ENCODE data around the gene NRG2.

NRG2 gene

GRCh38 chr5:140042643-140043507, at the start of gene NRG2:
Gene NRG2 (minus strand): TSS chr5:140043299.
- Mint-ChIP-seq H3K9me3 (no peaks in the 10 kb centered on the region), H3K4me3 (peak within 1 kb of the TSS; percentile 72), H3K27ac (no peak within 1 kb of the TSS), H3K4me1 (peaks cover 19% of the 10 kb centered on the region), H3K36me3 (no peaks in the 10 kb centered on the region), H3K27me3 (peaks cover 26% of the 10 kb centered on the region)
- ATAC-seq (ENCODE audit: low read depth) (peak; percentile 81), DNase-seq (ENCODE audit: low spot score in 2 of 2) (peak; percentile 49 to 56)

GRCh38 chr5:140090251-140090650, 47.2 kb upstream of the NRG2 start:
- ATAC-seq (ENCODE audit: low read depth), result no peak
- no peak overlapping the region for H3K4me3 Mint-ChIP-seq
- H3K27me3 Mint-ChIP-seq, result peaks cover 15% of the 10 kb centered on the region
- H3K4me1 Mint-ChIP-seq, result no peaks in the 10 kb centered on the region
- no peak overlapping the region for H3K27ac Mint-ChIP-seq
- DNase-seq (ENCODE audit: low spot score in 2 of 2), result no peak
- H3K9me3 Mint-ChIP-seq, result peaks cover 13% of the 10 kb centered on the region
- peaks cover 5% of the 10 kb centered on the region for H3K36me3 Mint-ChIP-seq

- H3K4me3 Mint-ChIP-seq, result no peak overlapping the region
- no peak overlapping the region for H3K27ac Mint-ChIP-seq
- H3K4me1 Mint-ChIP-seq, result no peaks in the 10 kb centered on the region
- DNase-seq (ENCODE audit: low spot score in 2 of 2) (no peak), ATAC-seq (ENCODE audit: low read depth) (no peak)
- H3K9me3 Mint-ChIP-seq, result peaks cover 4% of the 10 kb centered on the region
- no peaks in the 10 kb centered on the region for H3K36me3 Mint-ChIP-seq
- no peaks in the 10 kb centered on the region for H3K27me3 Mint-ChIP-seq
These were observed 41.4 kb upstream of the NRG2 start for GRCh38 chr5:140084541-140084940.

- Mint-ChIP-seq H3K9me3 (no peaks in the 10 kb centered on the region), H3K4me3 (no peak overlapping the region), H3K4me1 (no peaks in the 10 kb centered on the region), H3K27ac (no peak overlapping the region), H3K27me3 (no peaks in the 10 kb centered on the region), H3K36me3 (no peaks in the 10 kb centered on the region)
- DNase-seq (ENCODE audit: low spot score in 2 of 2) (no peak), ATAC-seq (ENCODE audit: low read depth) (no peak)
These were observed 40.6 kb upstream of the NRG2 start for GRCh38 chr5:140083650-140084049.

- H3K27me3 Mint-ChIP-seq, result no peaks in the 10 kb centered on the region
- no peak for ATAC-seq (ENCODE audit: low read depth)
These were observed 40.0 kb upstream of the NRG2 start for GRCh38 chr5:140083120-140083519.

GRCh38 chr5:140076788-140077187, 33.7 kb upstream of the NRG2 start:
- H3K36me3 Mint-ChIP-seq, result no peaks in the 10 kb centered on the region
- DNase-seq (ENCODE audit: low spot score in 2 of 2), result no peak
- no peaks in the 10 kb centered on the region for H3K4me1 Mint-ChIP-seq
- H3K4me3 Mint-ChIP-seq, result no peak overlapping the region
- no peaks in the 10 kb centered on the region for H3K9me3 Mint-ChIP-seq
- H3K27ac Mint-ChIP-seq, result no peak overlapping the region
- ATAC-seq (ENCODE audit: low read depth), result no peak
- H3K27me3 Mint-ChIP-seq, result peaks cover 5% of the 10 kb centered on the region

More at GRCh38 chr5:140083120-140083519, 40.0 kb upstream of the NRG2 start:
- no peak for DNase-seq (ENCODE audit: low spot score in 2 of 2)
- H3K4me3 Mint-ChIP-seq, result no peak overlapping the region
- no peaks in the 10 kb centered on the region for H3K9me3 Mint-ChIP-seq
- no peaks in the 10 kb centered on the region for H3K4me1 Mint-ChIP-seq
- no peaks in the 10 kb centered on the region for H3K36me3 Mint-ChIP-seq
- H3K27ac Mint-ChIP-seq, result no peak overlapping the region

GRCh38 chr5:140076142-140076541, 33.0 kb upstream of the NRG2 start:
- H3K4me1 Mint-ChIP-seq, result no peaks in the 10 kb centered on the region
- H3K27me3 Mint-ChIP-seq, result peaks cover 8% of the 10 kb centered on the region
- ATAC-seq (ENCODE audit: low read depth) (no peak), DNase-seq (ENCODE audit: low spot score in 2 of 2) (no peak)
- H3K9me3 Mint-ChIP-seq, result no peaks in the 10 kb centered on the region
- no peak overlapping the region for H3K4me3 Mint-ChIP-seq
- H3K27ac Mint-ChIP-seq, result no peak overlapping the region
- H3K36me3 Mint-ChIP-seq, result no peaks in the 10 kb centered on the region

GRCh38 chr5:140075371-140075770, 32.3 kb upstream of the NRG2 start:
- H3K36me3 Mint-ChIP-seq, result no peaks in the 10 kb centered on the region
- ATAC-seq (ENCODE audit: low read depth) (no peak), DNase-seq (ENCODE audit: low spot score in 2 of 2) (no peak)
- H3K9me3 Mint-ChIP-seq, result no peaks in the 10 kb centered on the region
- peaks cover 8% of the 10 kb centered on the region for H3K27me3 Mint-ChIP-seq
- H3K4me3 Mint-ChIP-seq, result no peak overlapping the region
- H3K27ac Mint-ChIP-seq, result no peak overlapping the region
- H3K4me1 Mint-ChIP-seq, result no peaks in the 10 kb centered on the region

GRCh38 chr5:140073296-140073695, 30.2 kb upstream of the NRG2 start:
- Mint-ChIP-seq H3K4me3 (no peak overlapping the region), H3K27me3 (peaks cover 8% of the 10 kb centered on the region), H3K9me3 (no peaks in the 10 kb centered on the region), H3K27ac (no peak overlapping the region), H3K4me1 (no peaks in the 10 kb centered on the region), H3K36me3 (no peaks in the 10 kb centered on the region)
- ATAC-seq (ENCODE audit: low read depth), result no peak
- peak in 1 of 2 donors; percentile 36 for DNase-seq (ENCODE audit: low spot score in 2 of 2)

GRCh38 chr5:140072812-140073211, 29.7 kb upstream of the NRG2 start:
- H3K27me3 Mint-ChIP-seq, result peaks cover 8% of the 10 kb centered on the region
- H3K36me3 Mint-ChIP-seq, result no peaks in the 10 kb centered on the region
- no peak for DNase-seq (ENCODE audit: low spot score in 2 of 2)
- H3K4me3 Mint-ChIP-seq, result no peak overlapping the region
- ATAC-seq (ENCODE audit: low read depth), result no peak
- H3K9me3 Mint-ChIP-seq, result no peaks in the 10 kb centered on the region
- H3K27ac Mint-ChIP-seq, result no peak overlapping the region
- no peaks in the 10 kb centered on the region for H3K4me1 Mint-ChIP-seq

GRCh38 chr5:140060816-140061215, 17.7 kb upstream of the NRG2 start:
- DNase-seq (ENCODE audit: low spot score in 2 of 2) (no peak), ATAC-seq (ENCODE audit: low read depth) (no peak)
- Mint-ChIP-seq H3K36me3 (no peaks in the 10 kb centered on the region), H3K4me3 (no peak overlapping the region), H3K27me3 (peaks cover 5% of the 10 kb centered on the region), H3K27ac (no peak overlapping the region), H3K9me3 (no peaks in the 10 kb centered on the region), H3K4me1 (no peaks in the 10 kb centered on the region)

- no peaks in the 10 kb centered on the region for H3K9me3 Mint-ChIP-seq
- no peaks in the 10 kb centered on the region for H3K36me3 Mint-ChIP-seq
- no peaks in the 10 kb centered on the region for H3K4me1 Mint-ChIP-seq
- H3K27me3 Mint-ChIP-seq, result peaks cover 5% of the 10 kb centered on the region
- no peak overlapping the region for H3K4me3 Mint-ChIP-seq
- ATAC-seq (ENCODE audit: low read depth) (no peak), DNase-seq (ENCODE audit: low spot score in 2 of 2) (no peak)
- no peak overlapping the region for H3K27ac Mint-ChIP-seq
These were observed 15.3 kb upstream of the NRG2 start for GRCh38 chr5:140058212-140058932.

GRCh38 chr5:140056880-140057279, 13.8 kb upstream of the NRG2 start:
- no peak overlapping the region for H3K27ac Mint-ChIP-seq
- H3K4me1 Mint-ChIP-seq, result no peaks in the 10 kb centered on the region
- H3K4me3 Mint-ChIP-seq, result no peak overlapping the region
- peaks cover 2% of the 10 kb centered on the region for H3K27me3 Mint-ChIP-seq
- H3K9me3 Mint-ChIP-seq, result no peaks in the 10 kb centered on the region
- ATAC-seq (ENCODE audit: low read depth), result no peak
- no peak for DNase-seq (ENCODE audit: low spot score in 2 of 2)
- no peaks in the 10 kb centered on the region for H3K36me3 Mint-ChIP-seq

- H3K4me1 Mint-ChIP-seq, result no peaks in the 10 kb centered on the region
- DNase-seq (ENCODE audit: low spot score in 2 of 2) (no peak), ATAC-seq (ENCODE audit: low read depth) (no peak)
- H3K27ac Mint-ChIP-seq, result no peak overlapping the region
- H3K36me3 Mint-ChIP-seq, result no peaks in the 10 kb centered on the region
- no peak overlapping the region for H3K4me3 Mint-ChIP-seq
- peaks cover 2% of the 10 kb centered on the region for H3K27me3 Mint-ChIP-seq
- no peaks in the 10 kb centered on the region for H3K9me3 Mint-ChIP-seq
These were observed 12.1 kb upstream of the NRG2 start for GRCh38 chr5:140055152-140055551.

Measured in memory B cell (primary cell).